22Rv1 (cell line): Measurements from ENCODE around the gene FARP1.

Experiments used
- H3K27ac ChIP-seq: fragments of 450-650 bp; 2 replicates; pipeline ENCODE4 v1.5.1; 2017
- CTCF ChIP-seq: fragments of 450-650 bp; IDR thresholded peaks from 2 replicates; pipeline ENCODE4 v1.5.1; 2017; ENCODE audit warnings: mild to moderate bottlenecking
- ZFX ChIP-seq: fragments of 450-650 bp; IDR thresholded peaks from 2 replicates; pipeline ENCODE4 v1.6.1; 2017; ENCODE audit warnings: antibody characterized with exemption, borderline replicate concordance

Gene FARP1

DNA sequence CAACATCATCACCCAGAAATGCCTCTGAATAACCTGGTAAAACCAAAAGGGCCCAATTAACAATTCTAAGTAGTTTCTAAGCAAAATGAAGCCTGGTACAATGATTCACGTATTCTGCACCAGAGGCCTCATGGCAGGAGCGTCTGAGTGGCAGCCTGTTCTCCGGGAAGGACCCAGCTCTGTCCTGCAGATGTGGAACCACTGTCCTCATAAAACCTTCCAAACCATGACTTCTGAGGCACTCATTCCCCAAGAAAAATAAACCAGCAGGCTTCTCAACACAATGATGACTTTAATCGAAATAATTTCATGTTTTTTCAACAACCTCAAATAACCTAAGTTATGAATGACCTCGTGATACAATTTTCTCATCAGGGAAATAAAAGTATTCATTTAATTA lies 344.1 kb downstream of the FARP1 start:
- TF ChIP-seq CTCF (no peak), ZFX (no peak)
- no peak overlapping the region for H3K27ac ChIP-seq

GRCh38 chr13:98487522-98487921 lies 344.6 kb downstream of the FARP1 start:
- TF ChIP-seq CTCF: no peak
- TF ChIP-seq ZFX: no peak
- H3K27ac ChIP-seq: no peak overlapping the region

GRCh38 chr13:98488736-98489135 lies 345.8 kb downstream of the FARP1 start:
- H3K27ac ChIP-seq: no peak overlapping the region
- TF ChIP-seq ZFX (no peak), CTCF (no peak)

GRCh38 chr13:98489446-98490194 lies 346.7 kb downstream of the FARP1 start:
- H3K27ac ChIP-seq: no peak overlapping the region
- TF ChIP-seq CTCF: no peak

DNA sequence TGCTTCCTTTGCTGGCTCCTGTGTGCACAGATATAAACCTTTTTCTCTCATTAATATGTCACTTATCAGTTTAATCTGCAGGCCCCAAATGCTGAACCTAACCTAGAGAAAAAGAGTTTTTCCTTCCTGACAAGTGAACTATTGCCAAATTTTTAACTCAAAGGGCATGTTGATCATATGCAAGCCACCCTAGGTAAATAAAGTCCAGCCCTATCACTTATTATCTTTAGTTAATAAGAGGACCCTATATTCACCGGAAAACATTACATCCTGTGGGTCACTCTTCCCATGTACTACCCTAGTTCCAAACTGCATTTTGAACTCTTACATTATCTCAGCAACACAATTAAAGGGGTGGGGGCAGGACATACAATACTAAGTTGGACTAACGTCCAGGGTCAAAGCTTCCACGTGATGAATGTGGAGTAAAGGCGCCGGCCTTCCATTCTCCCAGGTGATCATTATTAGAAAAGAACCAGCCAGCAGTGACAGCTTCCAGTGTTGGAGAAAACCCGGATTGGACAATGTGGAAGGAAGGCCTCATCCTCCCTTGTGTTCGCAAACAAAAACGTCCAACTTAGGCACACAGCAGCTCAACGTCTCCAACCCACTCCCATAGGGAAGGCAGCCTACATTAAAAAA lies 347.4 kb downstream of the FARP1 start:
- TF ChIP-seq ZFX (no peak), CTCF (no peak)
- no peak overlapping the region for H3K27ac ChIP-seq

GRCh38 chr13:98490866-98491265 lies 348.0 kb downstream of the FARP1 start:
- no peak overlapping the region for H3K27ac ChIP-seq
- TF ChIP-seq ZFX: no peak
- TF ChIP-seq CTCF: no peak

GRCh38 chr13:98492335-98493041 lies 349.6 kb downstream of the FARP1 start:
- H3K27ac ChIP-seq: no peak overlapping the region

More at GRCh38 chr13:98492335-98493041, 349.6 kb downstream of the FARP1 start:
- TF ChIP-seq CTCF (no peak), ZFX (no peak)
